ENCODE results near the gene CPD.
"Not testable (repeated sequence)": the region's sequence is repeated elsewhere in the genome, so short reads cannot be mapped to it uniquely, and the experiment has no call there.

The CPD gene

DNA sequence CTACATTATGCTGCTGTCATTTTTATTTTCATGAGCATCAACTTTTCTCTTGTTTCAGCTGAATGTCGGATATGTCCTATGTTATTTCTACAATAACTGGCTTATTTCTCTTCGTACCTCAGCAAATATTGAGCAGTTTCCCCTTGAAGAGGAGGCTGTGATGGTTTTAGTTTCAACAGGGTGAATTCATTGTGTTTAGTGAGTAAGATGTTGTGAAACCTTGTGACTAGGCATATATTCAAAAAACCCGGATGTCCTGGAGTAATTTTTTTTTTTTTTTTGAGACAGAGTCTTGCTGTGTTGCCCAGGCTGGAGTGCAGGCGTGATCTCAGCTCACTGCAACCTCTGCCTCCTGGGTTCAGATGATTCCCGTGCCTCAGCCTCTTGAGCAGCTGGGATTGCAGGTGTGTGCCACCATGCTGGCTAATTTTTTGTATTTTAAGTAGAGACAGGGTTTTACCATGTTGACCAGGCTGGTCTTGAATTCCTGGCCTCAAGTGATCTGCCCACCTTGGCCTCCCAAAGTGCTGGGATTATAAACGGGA, 11.1 kb downstream of the CPD start:
- DNase-seq, result no peak

DNA sequence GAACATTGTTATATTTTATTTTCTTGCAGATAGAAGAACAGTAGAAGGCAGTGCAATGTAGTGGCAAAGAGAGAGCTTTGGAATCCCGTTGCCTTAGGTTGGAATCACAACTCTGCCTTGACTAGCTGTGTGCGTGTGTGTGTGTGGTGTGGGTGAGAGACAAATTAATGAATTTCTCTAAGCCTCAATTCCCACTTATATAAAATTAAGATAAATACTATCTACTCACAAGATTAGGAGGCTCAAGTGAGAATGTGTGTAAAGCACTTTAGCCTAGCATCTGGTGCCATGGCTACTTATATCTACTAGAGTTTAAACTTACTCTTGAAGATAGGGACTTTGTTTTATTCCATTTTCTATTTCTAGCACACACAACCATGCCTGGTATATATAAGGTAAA, 12.8 kb downstream of the CPD start:
- DNase-seq, result no peak

DNA sequence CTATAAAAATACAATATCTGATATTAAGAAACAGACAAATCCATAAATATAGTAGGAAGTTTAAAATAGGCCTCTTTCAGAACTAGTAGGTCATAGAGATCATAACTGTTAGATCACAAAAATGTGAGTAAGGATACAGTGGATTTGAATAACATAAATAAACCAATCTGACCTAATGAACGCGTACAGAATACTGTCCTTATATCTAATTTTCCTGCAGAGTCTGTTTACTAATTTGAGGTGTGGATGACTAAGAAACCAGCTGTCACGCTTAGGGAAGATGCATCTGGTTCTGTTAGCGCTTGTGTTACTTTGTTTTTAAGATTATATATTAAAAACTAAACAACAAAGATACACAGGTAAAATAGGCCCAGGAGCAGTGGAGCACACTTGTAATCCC, 14.8 kb downstream of the CPD start:
- no peak for DNase-seq

DNA sequence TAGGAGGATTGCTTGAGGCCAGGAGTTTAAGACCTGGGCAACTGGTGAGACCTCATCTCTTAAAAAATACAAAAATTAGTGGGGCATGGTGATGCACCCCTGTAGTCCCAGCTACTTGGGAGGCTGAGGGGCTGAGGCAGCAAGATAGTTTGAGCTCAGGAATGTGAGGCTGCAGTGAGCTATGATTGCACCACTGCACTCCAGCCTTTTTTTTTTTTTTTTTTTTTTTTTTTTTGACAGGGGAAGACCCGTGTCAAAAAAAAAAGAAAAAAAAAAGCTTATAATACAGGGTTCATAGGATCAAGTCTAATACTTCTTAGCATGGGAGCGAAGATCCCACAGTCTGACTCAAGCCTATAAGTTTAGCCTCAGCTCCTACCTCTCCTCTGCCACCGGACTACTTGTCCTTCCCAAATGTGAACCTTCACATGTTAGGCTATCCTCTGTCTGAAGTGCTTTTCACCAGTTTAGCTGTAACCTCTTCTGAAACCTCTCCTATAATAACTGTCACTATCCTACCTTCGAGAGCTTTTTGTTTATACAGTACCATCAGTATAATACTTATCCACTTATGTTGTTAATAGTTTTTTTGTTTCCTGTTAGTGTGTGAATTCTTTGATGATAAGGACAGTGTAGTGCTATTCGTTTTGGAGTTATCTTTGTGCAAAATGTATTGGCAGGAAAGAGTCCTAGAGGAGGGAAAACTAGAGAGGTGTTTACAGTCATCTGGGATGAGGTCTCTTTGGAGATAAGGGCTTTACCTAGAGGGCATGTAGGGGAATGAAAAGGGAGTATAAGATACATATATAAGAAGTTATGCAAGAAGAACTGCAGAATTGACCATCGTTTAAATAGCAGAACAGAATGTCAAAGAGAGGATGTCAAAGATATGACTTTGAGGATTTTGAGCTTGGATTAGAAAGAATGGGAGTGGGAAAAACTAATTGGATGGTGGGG, 15.5 kb downstream of the CPD start:
- DNase-seq, result no peak

DNA sequence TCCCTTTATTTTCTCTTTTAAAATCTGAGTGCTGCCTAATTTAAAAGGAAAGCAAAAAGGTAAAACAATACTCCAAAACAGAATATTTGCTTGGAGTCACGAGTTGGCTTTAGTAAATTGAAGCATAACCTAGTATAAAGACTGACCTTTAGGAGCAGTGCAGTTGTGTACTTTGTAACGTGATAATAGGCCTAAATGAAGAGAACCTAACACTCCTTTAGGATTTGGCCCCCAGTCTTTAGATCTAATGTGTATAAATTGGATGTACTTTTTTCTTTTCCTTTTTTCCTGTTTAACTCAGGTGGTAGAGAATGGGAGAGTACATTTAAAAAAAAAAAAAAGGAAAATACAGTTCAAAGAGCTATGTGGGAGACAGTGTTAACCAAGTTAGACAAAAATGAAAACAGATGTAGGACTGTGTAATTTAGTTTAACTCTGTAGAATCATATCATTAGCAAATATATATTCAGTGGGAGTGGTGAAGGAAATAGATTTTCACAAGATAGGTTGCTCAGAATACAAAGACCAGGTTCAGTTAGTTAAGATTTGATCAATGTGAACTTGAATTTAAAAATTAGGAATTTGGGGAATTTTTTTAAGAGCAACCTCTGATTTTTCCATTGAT, 16.8 kb downstream of the CPD start:
- DNase-seq, result no peak

DNA sequence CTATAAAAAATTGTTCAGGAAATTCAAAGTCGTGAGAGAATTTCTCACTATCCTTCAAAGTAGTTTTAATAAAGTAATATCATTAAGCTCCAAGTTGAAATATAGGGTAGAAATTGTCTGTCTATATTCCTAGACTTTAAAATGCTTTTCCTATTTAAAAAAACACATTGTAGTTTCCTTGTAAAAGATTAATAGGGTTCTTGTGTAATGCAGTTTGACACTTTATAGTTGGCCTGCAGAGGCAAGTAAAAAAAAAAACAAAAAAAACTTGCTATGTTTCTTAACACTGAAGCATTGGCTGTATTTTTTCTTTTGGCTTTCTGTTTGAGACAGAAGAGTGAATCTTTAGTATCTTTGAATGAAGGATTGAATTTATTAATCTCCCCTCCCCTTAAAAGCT, 17.4 kb downstream of the CPD start:
- DNase-seq, result no peak

DNA sequence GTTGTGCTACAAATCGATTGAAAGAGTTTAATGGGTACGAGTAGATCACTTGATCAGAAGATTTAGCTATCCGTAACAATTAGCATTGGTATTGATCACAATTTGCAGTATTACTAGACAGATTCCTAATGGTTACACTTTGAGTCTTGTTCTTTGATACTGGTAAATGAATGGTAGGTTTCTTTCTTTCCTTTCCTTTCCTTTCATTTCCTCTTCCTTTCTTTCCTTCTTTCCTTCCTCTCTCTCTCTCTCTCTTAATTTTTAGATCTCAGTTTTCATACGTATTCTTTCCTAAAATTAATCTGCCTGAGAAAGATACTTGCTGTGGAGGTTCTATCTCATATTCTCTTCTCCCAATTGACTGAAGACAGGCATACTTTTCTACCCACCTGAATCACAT, 17.9 kb downstream of the CPD start:
- no peak for DNase-seq

DNA sequence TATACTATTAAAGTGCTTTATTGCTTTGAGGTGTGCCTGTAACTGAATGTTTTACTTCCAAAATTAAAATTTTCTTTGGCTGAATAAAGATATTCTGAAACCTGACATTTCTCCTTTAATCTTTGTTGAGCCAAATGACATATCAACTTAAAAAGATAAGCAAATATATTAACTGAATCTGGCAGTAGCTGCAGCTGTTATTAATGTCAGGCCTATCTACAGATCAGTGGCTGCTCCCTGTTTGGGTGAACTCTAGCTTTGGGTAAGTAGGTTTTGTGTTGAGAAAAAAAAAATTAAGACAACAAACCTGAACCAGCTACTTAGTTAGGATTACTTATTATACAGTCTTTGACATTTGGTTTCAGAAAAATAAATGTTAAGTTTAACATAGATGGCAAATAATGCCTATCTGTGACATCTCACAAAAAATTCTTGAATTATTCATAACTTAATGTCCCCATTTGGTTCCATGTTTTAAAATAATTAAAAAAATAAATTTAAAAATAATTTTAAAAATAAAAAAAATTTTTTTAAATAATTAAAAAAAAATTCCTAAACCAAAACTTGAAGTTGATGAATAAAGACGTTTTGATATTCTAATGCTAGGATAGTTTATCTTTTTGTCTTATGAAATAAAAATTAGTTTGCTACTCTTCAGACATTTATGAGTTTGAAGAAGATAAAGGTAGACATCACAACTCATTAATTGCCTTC, 19.8 kb downstream of the CPD start:
- DNase-seq, result no peak

DNA sequence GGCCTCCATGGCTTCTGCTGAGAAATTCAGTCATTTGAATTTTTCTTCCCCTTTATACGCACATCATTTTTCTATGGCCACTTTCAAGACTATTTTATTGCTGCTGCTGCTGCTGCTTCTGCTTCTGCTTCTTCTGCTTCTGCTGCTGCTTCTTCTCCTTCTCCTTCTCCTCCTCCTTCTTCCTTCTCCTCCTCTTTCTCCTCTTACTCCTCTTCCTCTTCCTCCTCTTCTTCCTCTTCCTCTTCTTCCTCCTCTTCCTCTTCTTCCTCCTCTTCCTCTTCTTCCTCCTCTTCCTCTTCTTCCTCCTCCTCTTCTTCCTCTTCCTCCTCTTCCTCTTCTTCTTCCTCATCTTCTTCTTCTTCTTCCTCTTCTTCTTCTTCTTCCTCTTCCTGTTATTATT, 22.4 kb downstream of the CPD start:
- no peak for DNase-seq

DNA sequence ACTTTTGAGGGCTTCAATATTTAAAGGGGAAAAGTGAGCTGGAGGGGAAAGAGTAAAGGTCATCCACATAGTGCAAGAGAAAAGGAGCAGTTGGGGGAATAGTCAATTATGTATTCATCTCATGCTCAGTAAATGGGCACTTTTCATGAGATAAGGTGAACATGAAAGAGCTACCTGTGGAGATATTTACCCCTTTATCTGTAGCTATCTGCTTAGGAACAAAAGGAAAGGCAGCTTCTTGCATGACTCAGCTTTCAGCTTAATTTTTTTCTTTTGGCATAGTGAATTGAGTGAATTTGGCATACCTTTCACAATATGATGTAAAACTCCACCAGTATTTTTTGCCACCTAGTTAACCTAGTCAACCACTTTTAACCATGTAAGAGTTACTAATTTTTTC, 26.4 kb downstream of the CPD start:
- DNase-seq, result no peak

DNA sequence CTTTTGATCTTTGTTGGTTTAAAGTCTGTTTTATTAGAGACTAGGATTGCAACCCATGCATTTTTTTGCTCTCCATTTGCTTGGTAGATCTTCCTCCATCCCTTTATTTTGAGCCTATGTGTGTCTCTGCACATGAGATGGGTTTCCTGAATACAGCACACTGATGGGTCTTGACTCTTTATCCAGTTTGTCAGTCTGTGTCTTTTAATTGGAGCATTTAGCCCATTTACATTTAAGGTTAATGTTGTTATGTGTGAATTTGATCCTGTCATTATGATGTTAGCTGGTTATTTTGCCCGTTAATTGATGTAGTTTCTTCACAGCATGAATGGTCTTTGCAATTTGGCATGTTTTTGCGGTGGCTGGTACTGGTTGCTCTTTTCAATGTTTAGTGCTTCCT, 31.9 kb downstream of the CPD start:
- not testable (repeated sequence) for DNase-seq

DNA sequence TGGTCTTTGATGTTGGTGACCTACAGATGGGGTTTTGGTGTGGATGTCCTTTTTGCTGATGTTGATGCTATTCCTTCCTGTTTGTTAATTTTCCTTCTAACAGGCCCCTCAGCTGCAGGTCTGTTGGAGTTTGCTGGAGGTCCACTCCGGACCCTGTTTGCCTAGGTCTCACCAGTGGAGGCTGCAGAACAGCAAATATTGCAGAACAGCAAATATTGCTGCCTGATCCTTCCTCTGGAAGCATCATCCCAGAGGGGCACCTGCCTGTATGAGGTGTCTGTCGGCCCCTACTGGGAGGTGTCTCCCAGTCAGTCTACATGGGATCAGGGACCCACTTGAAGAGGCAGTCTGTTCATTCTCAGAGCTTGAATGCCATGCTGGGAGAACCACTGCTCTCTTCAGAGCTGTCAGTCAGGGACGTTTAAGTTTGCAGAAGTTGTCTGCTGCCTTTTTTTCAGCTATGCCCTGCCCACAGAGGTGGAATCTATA, 33.3 kb downstream of the CPD start:
- not testable (repeated sequence) for DNase-seq

DNA sequence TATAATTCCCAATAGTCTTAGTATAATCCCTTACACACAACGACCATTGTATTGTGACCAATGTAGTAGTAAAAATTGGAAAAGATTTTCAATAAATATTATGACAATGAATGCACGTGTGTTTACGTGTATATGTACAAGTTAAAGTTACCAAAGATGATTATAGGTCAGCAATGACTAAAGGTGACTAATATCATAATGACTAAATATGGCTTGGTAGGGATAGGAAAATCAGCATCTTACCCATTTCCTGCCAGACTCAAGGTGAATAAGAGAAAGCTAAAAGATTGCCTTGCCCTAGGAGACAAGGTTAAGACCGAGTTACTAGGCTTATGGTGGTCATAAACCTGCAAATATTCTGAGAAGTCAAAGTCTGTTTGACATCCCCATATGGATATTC, 34.4 kb downstream of the CPD start:
- no peak for DNase-seq

DNA sequence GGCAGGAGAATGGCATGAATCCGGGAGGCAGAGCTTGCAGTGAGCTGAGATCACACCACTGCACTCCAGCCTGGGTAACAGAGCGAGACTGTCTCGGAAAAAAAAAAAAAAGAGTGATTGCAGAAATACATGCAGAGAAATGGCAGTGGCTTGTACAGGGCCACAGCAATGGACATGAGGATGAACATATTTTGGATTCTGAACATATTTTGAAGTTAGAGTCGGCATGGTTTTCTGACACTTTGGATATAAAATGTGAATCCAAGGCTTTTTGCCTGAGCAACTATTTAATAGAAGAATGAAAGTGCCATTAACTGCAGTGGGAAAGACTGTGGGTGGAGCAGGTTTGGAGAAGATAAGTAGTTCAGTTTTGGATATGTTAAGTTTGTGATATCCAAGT, 35.8 kb downstream of the CPD start:
- DNase-seq, result no peak

DNA sequence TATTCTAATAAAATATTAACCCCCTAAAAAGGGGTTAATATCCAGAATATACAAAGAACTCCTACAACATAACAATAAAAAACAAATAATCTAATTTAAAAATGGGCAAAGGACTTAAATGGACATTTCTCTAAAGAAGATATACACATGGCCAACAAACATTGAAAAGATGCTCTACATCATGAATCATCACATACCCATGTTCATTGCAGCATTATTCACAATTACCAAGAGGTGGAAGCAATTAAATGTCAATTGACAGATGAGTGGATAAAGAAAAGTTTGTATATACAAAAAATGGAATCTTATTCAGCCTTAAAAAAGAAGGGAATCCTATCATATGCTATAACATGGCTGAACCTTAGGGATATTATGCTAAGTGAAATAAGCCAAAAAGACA, 36.8 kb downstream of the CPD start:
- DNase-seq, result no peak

DNA sequence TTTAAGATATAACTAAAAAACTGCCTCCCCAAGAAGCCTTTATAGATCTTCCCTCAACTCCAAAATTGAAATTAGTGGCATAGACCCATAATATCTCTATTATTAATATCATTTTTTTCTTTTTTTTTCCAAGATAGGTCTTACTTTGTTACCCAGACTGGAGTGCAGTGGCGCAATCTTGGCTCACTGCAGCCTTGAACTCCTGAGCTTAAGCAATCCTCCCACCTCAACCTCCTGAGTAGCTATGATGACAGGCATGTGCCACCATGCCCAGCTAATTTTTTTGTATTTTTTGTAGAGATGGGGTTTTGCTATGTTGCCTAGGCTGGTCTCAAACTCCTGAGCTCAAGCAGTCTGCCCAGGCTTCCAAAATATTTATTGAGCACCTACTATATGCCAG, 39.3 kb downstream of the CPD start:
- not testable (repeated sequence) for DNase-seq

DNA sequence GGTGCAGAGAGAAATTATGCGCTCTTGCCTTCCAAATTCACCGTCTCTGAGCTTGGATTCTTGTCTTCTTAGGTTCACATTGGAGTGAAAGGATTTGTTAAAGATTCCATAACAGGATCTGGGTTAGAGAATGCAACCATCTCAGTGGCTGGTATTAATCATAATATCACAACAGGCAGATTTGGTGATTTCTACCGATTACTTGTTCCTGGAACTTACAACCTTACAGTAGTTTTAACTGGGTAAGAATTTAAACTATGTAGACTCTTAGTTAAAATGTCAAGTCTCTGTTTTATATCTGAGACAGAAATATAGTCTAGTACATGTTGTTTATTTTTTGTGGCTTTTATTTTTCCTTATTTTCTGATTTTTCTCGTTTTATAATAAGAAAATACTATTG, 42.9 kb downstream of the CPD start:
- DNase-seq, result no peak

DNA sequence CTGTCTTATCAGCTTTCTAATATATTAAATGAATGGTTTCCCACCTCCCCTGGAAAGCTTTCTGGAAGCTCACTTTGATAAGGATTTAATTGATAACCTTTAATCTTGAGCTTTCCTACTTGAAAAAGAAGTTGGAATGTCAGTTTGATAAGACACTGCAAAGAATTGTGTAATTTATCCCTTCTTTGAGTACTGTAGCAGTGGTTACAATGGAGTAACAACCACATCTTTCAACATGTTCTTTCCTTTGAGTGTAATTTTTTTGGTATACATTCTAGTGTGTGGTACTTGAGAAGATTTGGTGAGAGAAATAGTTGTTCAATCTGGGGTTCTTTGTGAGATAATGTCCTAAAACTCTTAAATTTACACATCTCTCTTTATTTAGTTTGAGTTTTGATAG, 43.4 kb downstream of the CPD start:
- no peak for DNase-seq

DNA sequence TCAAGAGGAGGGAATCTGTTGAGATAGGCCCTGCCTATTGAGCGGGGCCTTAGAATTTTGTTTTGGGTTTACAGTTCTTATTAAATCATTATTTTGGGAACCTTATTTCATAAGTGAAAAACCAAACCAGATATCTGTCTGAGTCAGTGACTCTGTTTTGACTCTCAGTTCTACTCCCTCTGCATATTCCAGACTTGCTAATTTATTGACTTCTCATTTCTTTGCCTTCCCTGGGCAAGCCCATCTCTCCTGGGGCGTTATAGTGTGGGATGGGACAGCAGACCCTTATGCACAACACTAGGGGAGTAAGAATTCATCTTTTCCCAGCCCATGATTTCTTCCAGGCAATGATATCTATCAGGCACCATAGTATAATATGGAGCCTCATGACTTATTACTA, 45.7 kb downstream of the CPD start:
- DNase-seq, result no peak

DNA sequence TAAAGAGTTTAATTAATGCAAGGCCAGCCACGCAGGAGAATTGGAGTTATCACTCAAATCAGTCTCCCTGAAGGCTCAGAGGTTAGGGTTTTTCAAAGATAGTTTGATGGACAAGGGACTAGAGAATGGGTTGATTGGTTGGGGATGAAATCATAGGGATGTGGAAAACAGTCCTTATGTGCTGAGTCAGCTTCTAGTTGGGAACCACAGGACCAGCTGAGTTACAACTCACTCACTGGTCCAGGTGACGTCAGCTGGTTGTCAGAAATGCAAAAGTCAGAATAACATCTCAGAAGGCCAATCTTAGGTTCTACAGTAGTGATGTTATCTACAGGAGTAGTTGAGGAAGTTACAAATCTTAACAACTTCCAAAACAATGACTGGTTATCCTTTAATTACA, 47.6 kb downstream of the CPD start:
- DNase-seq, result no peak

DNA sequence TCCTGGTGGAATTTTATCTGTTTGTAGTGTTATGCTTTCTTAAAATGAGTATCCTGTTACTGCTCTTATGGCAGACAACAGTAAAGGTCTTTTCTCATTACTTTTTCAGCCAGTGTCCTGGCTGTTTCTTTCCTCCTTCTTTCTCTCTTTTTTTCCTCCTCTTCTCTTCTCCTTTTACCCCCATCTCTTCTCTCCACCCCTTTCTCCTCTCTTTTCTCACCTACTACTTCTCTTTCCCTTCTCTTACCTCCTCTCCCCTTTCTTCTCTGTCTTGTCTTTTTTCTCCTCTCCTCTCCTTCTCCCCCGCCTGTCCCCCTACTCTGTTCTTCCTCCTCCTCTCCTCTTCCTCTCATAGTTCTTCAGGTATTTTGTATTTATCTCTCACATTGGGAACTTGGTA, 48.9 kb downstream of the CPD start:
- DNase-seq, result no peak

DNA sequence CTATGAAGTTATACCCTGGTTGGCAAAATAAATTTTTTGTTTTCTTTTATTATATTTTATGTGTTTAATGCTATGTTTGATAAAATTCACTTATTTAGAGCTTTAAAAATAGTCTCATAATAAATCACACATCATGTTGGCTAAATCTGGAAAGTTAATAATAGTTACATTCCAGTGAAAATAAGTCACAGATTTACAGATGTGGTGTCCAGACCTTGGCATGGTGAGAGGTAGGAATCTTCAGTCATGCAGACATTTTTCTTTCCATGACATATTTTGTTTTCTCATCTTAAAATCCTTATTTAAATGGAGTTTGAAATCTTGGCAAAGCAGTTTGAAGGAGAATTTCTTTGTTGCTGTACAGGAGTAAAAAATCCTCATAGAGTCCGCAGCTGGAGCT, 50.4 kb downstream of the CPD start:
- no peak for DNase-seq

DNA sequence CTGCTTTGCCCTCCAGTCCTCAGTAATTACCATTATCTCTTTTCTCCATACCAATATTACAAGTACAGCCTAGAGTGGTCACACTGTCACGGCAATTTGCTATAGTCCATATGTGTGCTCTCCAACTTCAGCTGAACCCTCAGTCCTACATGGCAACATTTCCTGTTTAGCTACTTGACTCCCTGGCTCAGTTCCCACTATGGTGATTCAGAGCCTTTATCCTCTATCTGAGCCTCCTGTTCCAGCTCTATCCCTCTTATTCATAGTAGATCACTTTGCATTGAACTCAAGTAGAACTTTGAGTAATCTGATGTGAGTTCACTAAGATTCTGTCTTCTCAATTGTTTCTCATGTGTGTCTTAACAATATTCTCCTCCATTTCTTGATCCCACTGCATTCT, 54.8 kb downstream of the CPD start:
- DNase-seq, result no peak

DNA sequence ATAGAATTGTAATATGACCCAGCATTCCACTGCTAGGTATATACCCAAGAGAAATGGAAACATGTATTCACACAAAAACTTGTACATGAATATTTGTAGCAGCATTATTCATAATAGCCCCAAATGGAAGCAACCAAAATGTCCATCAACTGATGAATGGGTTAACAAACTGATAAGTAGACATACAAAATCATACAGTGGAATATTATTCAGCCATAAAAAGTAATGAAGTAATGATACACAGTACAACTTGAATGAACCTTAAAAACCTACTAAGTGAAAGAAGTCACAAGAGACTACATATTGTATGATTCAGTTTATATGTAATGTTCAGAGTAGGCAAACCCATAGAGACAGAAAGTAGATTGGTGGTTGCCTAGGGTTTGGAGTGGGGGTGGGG, 58.0 kb downstream of the CPD start:
- no peak for DNase-seq
